ENCODE measurements around the gene DHH.

DHH gene

DNA sequence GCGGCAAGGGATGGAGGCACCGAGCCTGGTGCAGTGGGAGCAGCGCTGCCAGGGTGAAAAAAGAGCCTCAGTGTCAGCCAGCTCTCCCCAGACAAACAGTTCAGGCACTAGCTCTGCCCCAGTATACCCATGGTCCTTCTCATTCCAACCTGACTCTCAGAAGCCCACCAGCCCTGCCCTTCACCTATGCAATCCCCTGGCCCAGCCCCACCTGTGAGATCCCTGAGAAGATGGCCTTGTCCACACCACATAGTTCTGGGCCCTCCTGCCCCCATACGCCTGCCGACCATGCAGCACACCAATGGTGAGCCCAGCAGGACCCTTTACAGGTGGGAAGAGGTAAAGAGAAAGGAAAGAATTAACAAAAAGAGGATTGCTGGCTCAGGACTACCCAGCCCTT is 40.5 kb downstream of the DHH start:
- H3K9me3 Mint-ChIP-seq = no peaks in the 10 kb centered on the region
- peaks cover 50% of the 10 kb centered on the region for H3K36me3 Mint-ChIP-seq (ENCODE audit: low read depth)
- peak overlapping the region; percentile 42 for H3K27ac Mint-ChIP-seq
- H3K27me3 Mint-ChIP-seq (ENCODE audit: low read depth, poor library complexity) = peaks cover 3% of the 10 kb centered on the region
- peaks cover 38% of the 10 kb centered on the region for H3K4me1 Mint-ChIP-seq
- no peak overlapping the region for H3K4me3 Mint-ChIP-seq
- TF ChIP-seq, protein P1, sequence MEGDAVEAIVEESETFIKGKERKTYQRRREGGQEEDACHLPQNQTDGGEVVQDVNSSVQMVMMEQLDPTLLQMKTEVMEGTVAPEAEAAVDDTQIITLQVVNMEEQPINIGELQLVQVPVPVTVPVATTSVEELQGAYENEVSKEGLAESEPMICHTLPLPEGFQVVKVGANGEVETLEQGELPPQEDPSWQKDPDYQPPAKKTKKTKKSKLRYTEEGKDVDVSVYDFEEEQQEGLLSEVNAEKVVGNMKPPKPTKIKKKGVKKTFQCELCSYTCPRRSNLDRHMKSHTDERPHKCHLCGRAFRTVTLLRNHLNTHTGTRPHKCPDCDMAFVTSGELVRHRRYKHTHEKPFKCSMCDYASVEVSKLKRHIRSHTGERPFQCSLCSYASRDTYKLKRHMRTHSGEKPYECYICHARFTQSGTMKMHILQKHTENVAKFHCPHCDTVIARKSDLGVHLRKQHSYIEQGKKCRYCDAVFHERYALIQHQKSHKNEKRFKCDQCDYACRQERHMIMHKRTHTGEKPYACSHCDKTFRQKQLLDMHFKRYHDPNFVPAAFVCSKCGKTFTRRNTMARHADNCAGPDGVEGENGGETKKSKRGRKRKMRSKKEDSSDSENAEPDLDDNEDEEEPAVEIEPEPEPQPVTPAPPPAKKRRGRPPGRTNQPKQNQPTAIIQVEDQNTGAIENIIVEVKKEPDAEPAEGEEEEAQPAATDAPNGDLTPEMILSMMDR (IDR thresholded peaks at IDR 0.05) = no peak
- DNase-seq = no peak

DNA sequence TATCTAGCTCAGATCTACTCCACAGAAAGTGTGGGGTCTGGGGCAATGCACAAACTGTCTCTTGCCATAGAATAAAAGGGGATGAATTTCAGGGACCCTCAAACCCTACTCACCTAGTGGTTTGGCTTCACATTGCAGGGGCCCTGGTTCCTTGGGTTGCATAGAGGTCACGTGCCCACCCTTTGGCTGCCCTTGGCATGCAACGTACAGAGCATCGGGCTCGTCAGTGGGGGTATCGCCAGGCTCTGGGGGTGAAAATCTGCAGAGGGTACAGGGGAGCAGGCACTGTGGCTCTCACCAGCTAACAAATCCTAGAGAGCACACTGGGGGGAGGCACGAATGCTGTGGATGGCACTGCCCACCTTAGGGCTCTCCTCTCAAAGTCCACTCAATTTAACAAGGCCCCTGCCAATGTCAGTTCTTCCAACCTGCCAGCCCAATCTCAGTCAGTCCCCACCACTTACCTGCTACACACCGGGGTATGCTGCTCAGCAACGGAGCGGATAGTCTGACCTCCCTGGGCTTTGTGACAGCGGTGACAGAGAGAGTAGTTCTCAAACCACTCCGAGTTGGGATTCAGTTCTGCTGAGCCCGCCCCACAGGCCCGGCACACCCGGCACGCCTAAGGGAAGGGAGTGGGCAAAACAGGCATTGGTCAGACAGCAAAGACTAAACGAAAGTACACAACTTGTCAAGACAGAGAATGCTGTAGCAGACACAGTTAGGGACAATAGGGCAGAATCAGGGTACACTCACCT is 42.0 kb downstream of the DHH start:
- H3K4me1 Mint-ChIP-seq = peaks cover 23% of the 10 kb centered on the region
- H3K36me3 Mint-ChIP-seq (ENCODE audit: low read depth) = peaks cover 65% of the 10 kb centered on the region
- H3K27me3 Mint-ChIP-seq (ENCODE audit: low read depth, poor library complexity) = peaks cover 3% of the 10 kb centered on the region
- TF ChIP-seq, protein P1 (IDR thresholded peaks at IDR 0.05) = no peak
- no peak overlapping the region for H3K27ac Mint-ChIP-seq
- H3K4me3 Mint-ChIP-seq = no peak overlapping the region
- no peak for DNase-seq
- no peaks in the 10 kb centered on the region for H3K9me3 Mint-ChIP-seq

DNA sequence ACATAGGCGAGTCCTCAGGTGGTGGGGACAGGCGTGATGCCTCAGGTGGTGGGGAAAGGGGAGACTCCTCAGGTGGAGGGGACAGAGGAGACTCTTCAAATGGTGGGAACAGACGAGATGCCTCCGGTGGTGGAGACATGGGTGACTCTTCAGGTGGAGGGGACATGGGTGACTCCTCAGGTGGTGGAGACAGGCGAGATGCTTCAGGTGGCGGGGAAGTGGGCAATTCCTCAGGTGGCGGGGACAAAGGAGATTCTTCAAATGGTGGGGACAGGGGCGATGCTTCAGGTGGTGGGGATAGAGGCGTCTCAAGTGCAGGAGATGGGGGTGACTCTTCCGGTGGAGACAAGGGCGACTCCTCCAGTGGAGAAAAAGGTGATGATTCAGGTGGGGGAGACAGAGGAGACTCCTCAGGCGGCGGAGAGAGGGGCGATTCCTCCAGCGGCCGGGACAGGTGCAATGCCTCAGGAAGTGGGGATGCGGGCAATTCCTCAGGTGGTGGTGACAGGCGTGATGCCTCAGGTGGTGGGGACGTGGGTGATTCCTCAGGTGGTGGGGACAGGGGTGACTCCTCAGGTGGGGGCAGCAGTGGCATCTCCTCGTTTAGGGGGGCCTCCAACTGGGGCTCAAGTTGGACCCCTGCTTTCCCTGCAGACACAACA is 42.7 kb downstream of the DHH start:
- H3K27me3 Mint-ChIP-seq (ENCODE audit: low read depth, poor library complexity) = peaks cover 3% of the 10 kb centered on the region
- no peak overlapping the region for H3K27ac Mint-ChIP-seq
- no peak overlapping the region for H3K4me3 Mint-ChIP-seq
- peaks cover 16% of the 10 kb centered on the region for H3K4me1 Mint-ChIP-seq
- DNase-seq = no peak
- TF ChIP-seq, protein P1 (IDR thresholded peaks at IDR 0.05) = no peak
- H3K9me3 Mint-ChIP-seq = no peaks in the 10 kb centered on the region
- H3K36me3 Mint-ChIP-seq (ENCODE audit: low read depth) = peaks cover 68% of the 10 kb centered on the region

DNA sequence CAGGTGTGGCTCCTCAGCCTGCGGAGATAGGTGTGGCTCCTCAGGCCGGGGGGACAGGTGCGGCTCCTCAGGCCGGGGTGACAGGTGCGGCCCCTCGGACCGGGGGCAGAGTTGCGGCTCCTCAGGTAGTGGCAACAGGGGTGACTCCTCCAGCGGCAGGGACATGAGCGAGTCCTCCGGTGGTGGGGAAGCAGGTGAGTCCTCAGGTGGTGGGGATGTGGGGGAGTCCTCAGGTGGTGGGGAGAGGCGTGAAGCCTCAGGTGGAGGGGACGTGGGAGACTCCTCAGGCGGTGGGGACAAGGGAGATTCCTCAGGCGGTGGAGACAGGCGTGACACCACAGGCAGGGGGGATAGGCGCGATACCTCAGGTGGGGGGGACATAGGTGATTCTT is 43.2 kb downstream of the DHH start:
- Mint-ChIP-seq H3K36me3 (ENCODE audit: low read depth) (peaks cover 74% of the 10 kb centered on the region), H3K4me3 (no peak overlapping the region), H3K9me3 (no peaks in the 10 kb centered on the region), H3K27ac (no peak overlapping the region), H3K4me1 (peaks cover 10% of the 10 kb centered on the region), H3K27me3 (ENCODE audit: low read depth, poor library complexity) (peaks cover 3% of the 10 kb centered on the region)
- TF ChIP-seq, protein P1 (IDR thresholded peaks at IDR 0.05) = no peak
- no peak for DNase-seq

DNA sequence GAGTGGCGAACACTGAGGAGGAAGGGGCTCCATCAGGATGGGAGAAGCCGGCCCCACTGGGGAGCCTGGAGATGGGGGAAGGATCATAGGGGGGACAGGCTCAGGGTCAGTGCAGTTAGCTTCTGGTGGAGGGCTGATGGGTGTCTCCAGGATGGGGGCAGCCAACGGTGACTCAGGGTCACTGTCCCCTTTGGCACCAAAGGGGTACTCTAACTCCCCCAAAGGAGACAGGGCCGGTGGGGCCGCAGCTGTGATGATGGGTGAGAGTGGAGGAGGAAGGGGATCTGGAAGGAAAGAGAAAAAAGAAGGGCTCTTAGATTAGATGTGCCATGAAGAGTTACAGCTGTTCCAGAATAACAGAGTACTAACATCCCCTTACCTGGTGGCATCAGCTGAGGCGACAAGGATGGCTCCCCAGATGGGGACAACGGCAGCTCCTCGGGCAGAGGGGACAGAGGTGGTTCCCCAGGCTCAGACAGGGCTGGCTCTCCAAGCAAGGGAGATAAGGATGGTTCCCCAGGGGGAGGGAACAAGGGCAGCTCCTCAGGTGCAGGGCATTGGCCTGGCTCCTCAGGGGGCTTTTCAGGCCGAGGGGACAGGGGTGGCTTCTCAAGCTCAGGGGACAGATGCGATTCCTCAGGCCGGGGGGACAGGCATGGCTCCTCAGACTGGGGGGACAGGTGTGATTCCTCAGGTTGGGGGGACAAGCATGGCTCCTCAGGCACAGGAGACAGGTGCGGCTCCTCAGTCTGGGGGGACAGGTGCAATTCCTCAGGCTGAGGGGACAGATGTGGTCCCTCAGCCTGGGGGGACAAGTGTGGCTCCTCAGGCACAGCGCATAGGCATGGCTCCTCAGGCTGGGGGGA is 43.9 kb downstream of the DHH start:
- Mint-ChIP-seq H3K9me3 (no peaks in the 10 kb centered on the region), H3K36me3 (ENCODE audit: low read depth) (peaks cover 77% of the 10 kb centered on the region), H3K4me1 (peaks cover 4% of the 10 kb centered on the region), H3K27ac (no peak overlapping the region), H3K27me3 (ENCODE audit: low read depth, poor library complexity) (peaks cover 5% of the 10 kb centered on the region), H3K4me3 (no peak overlapping the region)
- TF ChIP-seq, protein P1 (IDR thresholded peaks at IDR 0.05) = no peak
- DNase-seq = no peak
